Trophoblast cell (in vitro differentiated cells and primary cell): Measurements from ENCODE around the gene MAP3K12.

Source experiments
- DNase-seq, 2 donors: peaks; one replicate each; pipeline ENCODE4 v3.0.0-alpha.2; 2016
- H2AFZ ChIP-seq: 2 replicates; pipeline ENCODE4 v1.6.1; 2013; ENCODE audit warnings: low read length, moderate library complexity, mild to moderate bottlenecking; ENCODE audit not compliant: insufficient read depth, poor library complexity
- H2AK5ac ChIP-seq: 2 replicates; pipeline ENCODE4 v1.6.1; 2013; ENCODE audit warnings: mild to moderate bottlenecking, low read length
- H2BK120ac ChIP-seq: 2 replicates; pipeline ENCODE4 v1.6.1; 2013; ENCODE audit warnings: low read length, mild to moderate bottlenecking, moderate library complexity; ENCODE audit not compliant: insufficient read depth, poor library complexity
- H2BK12ac ChIP-seq: 2 replicates; pipeline ENCODE4 v1.6.1; 2013; ENCODE audit warnings: mild to moderate bottlenecking, low read length, moderate library complexity
- H2BK5ac ChIP-seq: 2 replicates; pipeline ENCODE4 v1.6.1; 2013; ENCODE audit warnings: low read length, low read depth, moderate library complexity, mild to moderate bottlenecking; ENCODE audit not compliant: poor library complexity
- H3K14ac ChIP-seq: 2 replicates; pipeline ENCODE4 v1.6.1; 2013; ENCODE audit warnings: mild to moderate bottlenecking, low read length
- H3K18ac ChIP-seq: 2 replicates; pipeline ENCODE4 v1.6.1; 2013; ENCODE audit warnings: mild to moderate bottlenecking, low read length
- H3K23ac ChIP-seq: 2 replicates; pipeline ENCODE4 v1.6.1; 2013; ENCODE audit warnings: low read length
- H3K27ac ChIP-seq: 2 replicates; pipeline ENCODE4 v1.5.1; 2013; ENCODE audit warnings: low read depth, mild to moderate bottlenecking, inconsistent platforms, low read length, moderate library complexity
- H3K27me3 ChIP-seq: 2 replicates; pipeline ENCODE4 v1.6.1; 2013; ENCODE audit warnings: inconsistent platforms, mild to moderate bottlenecking, low read length, moderate library complexity; ENCODE audit not compliant: insufficient read depth
- H3K36me3 ChIP-seq, 2 experiments: 1 replicate in 1 of 2; 2 replicates in 1 of 2; pipeline ENCODE4 v1.6.1; 2013; ENCODE audit warnings: low read length in 2 of 2, mild to moderate bottlenecking in 2 of 2, moderate library complexity in 1 of 2; ENCODE audit not compliant: insufficient read depth in 2 of 2, control insufficient read depth in 1 of 2
- H3K4ac ChIP-seq: 2 replicates; pipeline ENCODE4 v1.6.1; 2013; ENCODE audit warnings: low read depth, mild to moderate bottlenecking, low read length, moderate library complexity
- H3K4me1 ChIP-seq, 2 experiments: 1 replicate in 1 of 2; 2 replicates in 1 of 2; pipeline ENCODE4 v1.6.1; 2013; ENCODE audit warnings: low read length in 2 of 2, mild to moderate bottlenecking in 2 of 2, moderate library complexity in 1 of 2; ENCODE audit not compliant: insufficient read depth in 2 of 2, control insufficient read depth in 1 of 2
- H3K4me2 ChIP-seq: 2 replicates; pipeline ENCODE4 v1.6.1; 2013; ENCODE audit warnings: inconsistent platforms, mild to moderate bottlenecking, low read length, moderate library complexity
- H3K4me3 ChIP-seq: 2 replicates; pipeline ENCODE4 v1.5.1; 2013; ENCODE audit warnings: mild to moderate bottlenecking, low read depth, low read length, inconsistent platforms
- H3K79me1 ChIP-seq: one replicate; pipeline ENCODE4 v1.6.1; 2013; ENCODE audit warnings: low read length
- H3K79me2 ChIP-seq: 2 replicates; pipeline ENCODE4 v1.6.1; 2013; ENCODE audit warnings: low read length, mild to moderate bottlenecking; ENCODE audit not compliant: control insufficient read depth, insufficient read depth, poor library complexity
- H3K9ac ChIP-seq: 2 replicates; pipeline ENCODE4 v1.6.1; 2013; ENCODE audit warnings: mild to moderate bottlenecking, low read length
- H3K9me3 ChIP-seq: 2 replicates; pipeline ENCODE4 v1.6.1; 2013; ENCODE audit warnings: low read depth, mild to moderate bottlenecking, control low read depth, inconsistent platforms, low read length; ENCODE audit not compliant: insufficient read depth
- H4K12ac ChIP-seq: 2 replicates; pipeline ENCODE4 v1.6.1; 2013; ENCODE audit warnings: low read depth, mild to moderate bottlenecking, low read length, moderate library complexity
- H4K8ac ChIP-seq: 2 replicates; pipeline ENCODE4 v1.6.1; 2013; ENCODE audit warnings: low read depth, mild to moderate bottlenecking, low read length, moderate library complexity
- H4K91ac ChIP-seq: one replicate; pipeline ENCODE4 v1.6.1; 2013; ENCODE audit warnings: low read depth, mild to moderate bottlenecking, low read length, moderate library complexity
- WGBS: extraction: QIAGEN DNeasy Blood & Tissue Kit; methylation state at CpG from one replicate; pipeline ENCODE4 v1.1.7; 2013; ENCODE audit warnings: missing lambda C conversion rate; ENCODE audit not compliant: insufficient read length, insufficient coverage; ENCODE audit errors: extremely low coverage; 5-methylcytosine and 5-hydroxymethylcytosine counted together

Gene MAP3K12

GRCh38 chr12:53514628-53515290 lies 15.5 kb upstream of the MAP3K12 start:
- no peaks in the 10 kb centered on the region for H3K4me1 ChIP-seq
- H3K4me2 ChIP-seq: no peak overlapping the region
- H4K12ac ChIP-seq: no peak overlapping the region
- H2BK120ac ChIP-seq: no peak overlapping the region
- H3K18ac ChIP-seq: no peak overlapping the region
- no peak overlapping the region for H4K91ac ChIP-seq
- no peak overlapping the region for H3K4me3 ChIP-seq
- H3K36me3 ChIP-seq: peaks cover 29 to 49% of the 10 kb centered on the region in 2 experiments
- no peak overlapping the region for H2AFZ ChIP-seq
- H2BK12ac ChIP-seq: no peak overlapping the region
- no peak overlapping the region for H3K9ac ChIP-seq
- H3K4ac ChIP-seq: no peak overlapping the region
- no peaks in the 10 kb centered on the region for H3K79me2 ChIP-seq
- H3K9me3 ChIP-seq: no peaks in the 10 kb centered on the region
- no peak overlapping the region for H3K23ac ChIP-seq
- H3K79me1 ChIP-seq: no peaks in the 10 kb centered on the region
- H2BK5ac ChIP-seq: no peak overlapping the region
- H2AK5ac ChIP-seq: no peak overlapping the region
- H4K8ac ChIP-seq: no peak overlapping the region
- no peak overlapping the region for H3K14ac ChIP-seq
- no peak for DNase-seq
- WGBS: no CpG with 5 or more reads among the region's 6 CpGs
- H3K27me3 ChIP-seq: no peaks in the 10 kb centered on the region
- H3K27ac ChIP-seq: no peak overlapping the region

- Histone ChIP-seq H2AFZ (no peak overlapping the region), H3K79me2 (no peaks in the 10 kb centered on the region)
These were observed 14.6 kb upstream of the MAP3K12 start for GRCh38 chr12:53513712-53514410.

GRCh38 chr12:53510181-53510812 lies 11.0 kb upstream of the MAP3K12 start:
- Histone ChIP-seq H4K12ac (no peak overlapping the region), H3K27ac (no peak overlapping the region), H3K79me2 (no peaks in the 10 kb centered on the region), H3K18ac (no peak overlapping the region), H2BK120ac (no peak overlapping the region), H3K4me1 (no peaks in the 10 kb centered on the region), H2AFZ (no peak overlapping the region), H3K27me3 (no peaks in the 10 kb centered on the region), H3K14ac (no peak overlapping the region), H3K23ac (no peak overlapping the region), H2AK5ac (no peak overlapping the region), H3K4me2 (no peak overlapping the region), H3K79me1 (no peaks in the 10 kb centered on the region), H2BK12ac (no peak overlapping the region), H4K8ac (no peak overlapping the region), H3K36me3 (peaks cover 34 to 57% of the 10 kb centered on the region in 2 experiments), H4K91ac (no peak overlapping the region), H3K4ac (no peak overlapping the region), H3K9me3 (no peaks in the 10 kb centered on the region), H3K9ac (no peak overlapping the region), H2BK5ac (no peak overlapping the region), H3K4me3 (no peak overlapping the region)
- no peak for DNase-seq
- no CpG with 5 or more reads among the region's 9 CpGs for WGBS

More at GRCh38 chr12:53513712-53514410, 14.6 kb upstream of the MAP3K12 start:
- H3K27me3 ChIP-seq: no peaks in the 10 kb centered on the region
- H3K4me3 ChIP-seq: no peak overlapping the region
- H4K12ac ChIP-seq: no peak overlapping the region
- DNase-seq: no peak
- no peak overlapping the region for H2BK5ac ChIP-seq
- no peak overlapping the region for H2BK12ac ChIP-seq
- H3K4me2 ChIP-seq: no peak overlapping the region
- H3K79me1 ChIP-seq: no peaks in the 10 kb centered on the region
- H3K9me3 ChIP-seq: no peaks in the 10 kb centered on the region
- no peak overlapping the region for H4K91ac ChIP-seq
- H3K14ac ChIP-seq: no peak overlapping the region
- no peak overlapping the region for H4K8ac ChIP-seq
- H3K23ac ChIP-seq: no peak overlapping the region
- H2BK120ac ChIP-seq: no peak overlapping the region
- H3K18ac ChIP-seq: no peak overlapping the region
- H3K4me1 ChIP-seq: no peaks in the 10 kb centered on the region
- H3K9ac ChIP-seq: no peak overlapping the region
- peaks cover 24 to 49% of the 10 kb centered on the region in 2 experiments for H3K36me3 ChIP-seq
- H3K27ac ChIP-seq: no peak overlapping the region
- no peak overlapping the region for H3K4ac ChIP-seq
- WGBS: no CpG with 5 or more reads among the region's 6 CpGs
- no peak overlapping the region for H2AK5ac ChIP-seq

GRCh38 chr12:53508534-53509170 lies 9.4 kb upstream of the MAP3K12 start:
- whole genome bisulfite sequencing: no CpG with 5 or more reads among the region's 7 CpGs
- Histone ChIP-seq H3K4me1 (no peaks in the 10 kb centered on the region), H3K4ac (no peak overlapping the region), H4K12ac (no peak overlapping the region), H3K79me2 (no peaks in the 10 kb centered on the region), H3K9me3 (peaks cover 3% of the 10 kb centered on the region), H3K18ac (no peak overlapping the region), H3K79me1 (no peaks in the 10 kb centered on the region), H4K8ac (no peak overlapping the region), H2BK120ac (no peak overlapping the region), H3K9ac (no peak overlapping the region), H3K23ac (no peak overlapping the region), H4K91ac (no peak overlapping the region), H2BK12ac (no peak overlapping the region), H3K27me3 (no peaks in the 10 kb centered on the region), H2AFZ (no peak overlapping the region), H3K27ac (no peak overlapping the region), H3K14ac (no peak overlapping the region), H3K36me3 (peaks cover 44 to 62% of the 10 kb centered on the region in 2 experiments), H3K4me2 (no peak overlapping the region), H2AK5ac (no peak overlapping the region), H2BK5ac (no peak overlapping the region), H3K4me3 (no peak overlapping the region)
- peak; percentile 77 to 93 for DNase-seq
